Transverse colon (tissue), 3 donors: ENCODE measurements around the gene ATG4B.

Source experiments
- CTCF ChIP-seq, 5 experiments: fragments of 200-600 bp in 3 of 5; fragments of 450-650 bp in 2 of 5; sonication (generic) in 3 of 5; IDR thresholded peaks; 1 replicate in 2 of 5; 2 replicates in 3 of 5; pipeline ENCODE4 v1.5.1; 2016 to 2017; ENCODE audit warnings: antibody characterized with exemption in 5 of 5, inconsistent platforms in 3 of 5, mild to moderate bottlenecking in 2 of 5, moderate library complexity in 1 of 5
- POLR2A ChIP-seq: fragments of 450-650 bp; IDR thresholded peaks from one replicate; pipeline ENCODE4 v1.6.1; 2016; ENCODE audit warnings: antibody characterized with exemption, mild to moderate bottlenecking, moderate library complexity

GRCh38 chr2:241640165-241640795, 2.8 kb downstream of the ATG4B start:
- no peak for TF ChIP-seq CTCF (IDR thresholded peaks at IDR 0.05)
- no peak for TF ChIP-seq POLR2A
